ENCODE data around the gene KMT5B.

The KMT5B gene

GRCh38 chr11:68141246-68142027 is 71.7 kb downstream of the KMT5B start:
- H3K36me3 ChIP-seq (ENCODE audit: insufficient read depth, low read length): no peaks in the 10 kb centered on the region
- no peak overlapping the region for H3K4me2 ChIP-seq (ENCODE audit: low read length)
- no peak overlapping the region for H3K9ac ChIP-seq (ENCODE audit: low read depth, low read length)
- peaks cover 8% of the 10 kb centered on the region for H3K27me3 ChIP-seq (ENCODE audit: control insufficient read depth, insufficient read depth, low read length)
- no peaks in the 10 kb centered on the region for H3K4me1 ChIP-seq (ENCODE audit: control insufficient read depth, insufficient read depth, low read length)
- H3K4me3 ChIP-seq (ENCODE audit: low read length): no peak overlapping the region
- H3K9me3 ChIP-seq (replicated peaks; ENCODE audit: low read length): no peaks in the 10 kb centered on the region

- Histone ChIP-seq H3K9ac (ENCODE audit: low read depth, low read length) (no peak overlapping the region), H3K4me3 (ENCODE audit: low read length) (no peak overlapping the region), H3K4me1 (ENCODE audit: control insufficient read depth, insufficient read depth, low read length) (no peaks in the 10 kb centered on the region), H3K27me3 (ENCODE audit: control insufficient read depth, insufficient read depth, low read length) (peaks cover 8% of the 10 kb centered on the region), H3K36me3 (ENCODE audit: insufficient read depth, low read length) (no peaks in the 10 kb centered on the region), H3K4me2 (ENCODE audit: low read length) (no peak overlapping the region), H3K9me3 (replicated peaks; ENCODE audit: low read length) (no peaks in the 10 kb centered on the region)
Measured at GRCh38 chr11:68140496-68141245, 72.4 kb downstream of the KMT5B start.

GRCh38 chr11:68138237-68138636 is 74.9 kb downstream of the KMT5B start:
- H3K27me3 ChIP-seq (ENCODE audit: control insufficient read depth, insufficient read depth, low read length): peaks cover 8% of the 10 kb centered on the region
- no peak overlapping the region for H3K4me2 ChIP-seq (ENCODE audit: low read length)
- H3K4me1 ChIP-seq (ENCODE audit: control insufficient read depth, insufficient read depth, low read length): no peaks in the 10 kb centered on the region
- H3K9ac ChIP-seq (ENCODE audit: low read depth, low read length): no peak overlapping the region
- H3K4me3 ChIP-seq (ENCODE audit: low read length): no peak overlapping the region
- no peaks in the 10 kb centered on the region for H3K36me3 ChIP-seq (ENCODE audit: insufficient read depth, low read length)
- H3K9me3 ChIP-seq (replicated peaks; ENCODE audit: low read length): no peaks in the 10 kb centered on the region

GRCh38 chr11:68137833-68138232 is 75.3 kb downstream of the KMT5B start:
- Histone ChIP-seq H3K4me3 (ENCODE audit: low read length) (no peak overlapping the region), H3K4me2 (ENCODE audit: low read length) (no peak overlapping the region), H3K9ac (ENCODE audit: low read depth, low read length) (no peak overlapping the region), H3K27me3 (ENCODE audit: control insufficient read depth, insufficient read depth, low read length) (peaks cover 8% of the 10 kb centered on the region), H3K4me1 (ENCODE audit: control insufficient read depth, insufficient read depth, low read length) (no peaks in the 10 kb centered on the region), H3K9me3 (replicated peaks; ENCODE audit: low read length) (no peaks in the 10 kb centered on the region), H3K36me3 (ENCODE audit: insufficient read depth, low read length) (no peaks in the 10 kb centered on the region)

GRCh38 chr11:68136866-68137265 is 76.2 kb downstream of the KMT5B start:
- H3K9me3 ChIP-seq (replicated peaks; ENCODE audit: low read length): peaks cover 4% of the 10 kb centered on the region
- H3K4me2 ChIP-seq (ENCODE audit: low read length): no peak overlapping the region
- H3K36me3 ChIP-seq (ENCODE audit: insufficient read depth, low read length): no peaks in the 10 kb centered on the region
- H3K4me1 ChIP-seq (ENCODE audit: control insufficient read depth, insufficient read depth, low read length): no peaks in the 10 kb centered on the region
- H3K27me3 ChIP-seq (ENCODE audit: control insufficient read depth, insufficient read depth, low read length): peaks cover 8% of the 10 kb centered on the region
- H3K9ac ChIP-seq (ENCODE audit: low read depth, low read length): no peak overlapping the region
- H3K4me3 ChIP-seq (ENCODE audit: low read length): no peak overlapping the region

- no peak overlapping the region for H3K4me2 ChIP-seq (ENCODE audit: low read length)
- peaks cover 4% of the 10 kb centered on the region for H3K9me3 ChIP-seq (replicated peaks; ENCODE audit: low read length)
- H3K4me3 ChIP-seq (ENCODE audit: low read length): no peak overlapping the region
- peaks cover 8% of the 10 kb centered on the region for H3K27me3 ChIP-seq (ENCODE audit: control insufficient read depth, insufficient read depth, low read length)
- no peak overlapping the region for H3K9ac ChIP-seq (ENCODE audit: low read depth, low read length)
- no peaks in the 10 kb centered on the region for H3K4me1 ChIP-seq (ENCODE audit: control insufficient read depth, insufficient read depth, low read length)
- no peaks in the 10 kb centered on the region for H3K36me3 ChIP-seq (ENCODE audit: insufficient read depth, low read length)
Measured at GRCh38 chr11:68135161-68135560, 77.9 kb downstream of the KMT5B start.

GRCh38 chr11:68133761-68134160 is 79.3 kb downstream of the KMT5B start:
- Histone ChIP-seq H3K4me2 (ENCODE audit: low read length) (no peak overlapping the region), H3K27me3 (ENCODE audit: control insufficient read depth, insufficient read depth, low read length) (peaks cover 8% of the 10 kb centered on the region), H3K9ac (ENCODE audit: low read depth, low read length) (no peak overlapping the region), H3K4me3 (ENCODE audit: low read length) (no peak overlapping the region), H3K9me3 (replicated peaks; ENCODE audit: low read length) (peaks cover 4% of the 10 kb centered on the region), H3K36me3 (ENCODE audit: insufficient read depth, low read length) (no peaks in the 10 kb centered on the region), H3K4me1 (ENCODE audit: control insufficient read depth, insufficient read depth, low read length) (peaks cover 2% of the 10 kb centered on the region)

GRCh38 chr11:68130121-68130520 is 83.0 kb downstream of the KMT5B start:
- Histone ChIP-seq H3K36me3 (ENCODE audit: insufficient read depth, low read length) (no peaks in the 10 kb centered on the region), H3K4me2 (ENCODE audit: low read length) (no peak overlapping the region), H3K4me1 (ENCODE audit: control insufficient read depth, insufficient read depth, low read length) (peaks cover 5% of the 10 kb centered on the region), H3K4me3 (ENCODE audit: low read length) (no peak overlapping the region), H3K27me3 (ENCODE audit: control insufficient read depth, insufficient read depth, low read length) (no peaks in the 10 kb centered on the region), H3K9me3 (replicated peaks; ENCODE audit: low read length) (peaks cover 4% of the 10 kb centered on the region), H3K9ac (ENCODE audit: low read depth, low read length) (no peak overlapping the region)

- Histone ChIP-seq H3K9me3 (replicated peaks; ENCODE audit: low read length) (peaks cover 4% of the 10 kb centered on the region), H3K4me1 (ENCODE audit: control insufficient read depth, insufficient read depth, low read length) (peaks cover 5% of the 10 kb centered on the region), H3K9ac (ENCODE audit: low read depth, low read length) (no peak overlapping the region), H3K4me2 (ENCODE audit: low read length) (peak overlapping the region; percentile 65), H3K4me3 (ENCODE audit: low read length) (peak overlapping the region; percentile 43), H3K27me3 (ENCODE audit: control insufficient read depth, insufficient read depth, low read length) (peaks cover 4% of the 10 kb centered on the region), H3K36me3 (ENCODE audit: insufficient read depth, low read length) (no peaks in the 10 kb centered on the region)
Measured at GRCh38 chr11:68128682-68129327, 84.3 kb downstream of the KMT5B start.

- peaks cover 4% of the 10 kb centered on the region for H3K27me3 ChIP-seq (ENCODE audit: control insufficient read depth, insufficient read depth, low read length)
- no peaks in the 10 kb centered on the region for H3K36me3 ChIP-seq (ENCODE audit: insufficient read depth, low read length)
- H3K4me2 ChIP-seq (ENCODE audit: low read length): peak overlapping the region; percentile 65
- H3K4me1 ChIP-seq (ENCODE audit: control insufficient read depth, insufficient read depth, low read length): peaks cover 5% of the 10 kb centered on the region
- no peak overlapping the region for H3K9ac ChIP-seq (ENCODE audit: low read depth, low read length)
- H3K4me3 ChIP-seq (ENCODE audit: low read length): peak overlapping the region; percentile 43
- H3K9me3 ChIP-seq (replicated peaks; ENCODE audit: low read length): peaks cover 4% of the 10 kb centered on the region
Measured at GRCh38 chr11:68127714-68128681, 85.1 kb downstream of the KMT5B start.

- Histone ChIP-seq H3K4me2 (ENCODE audit: low read length) (no peak overlapping the region), H3K4me1 (ENCODE audit: control insufficient read depth, insufficient read depth, low read length) (peaks cover 15% of the 10 kb centered on the region), H3K9ac (ENCODE audit: low read depth, low read length) (no peak overlapping the region), H3K36me3 (ENCODE audit: insufficient read depth, low read length) (no peaks in the 10 kb centered on the region), H3K4me3 (ENCODE audit: low read length) (no peak overlapping the region), H3K9me3 (replicated peaks; ENCODE audit: low read length) (no peaks in the 10 kb centered on the region), H3K27me3 (ENCODE audit: control insufficient read depth, insufficient read depth, low read length) (peaks cover 4% of the 10 kb centered on the region)
Measured at GRCh38 chr11:68125164-68125563, 87.9 kb downstream of the KMT5B start.

Data from skeletal muscle satellite cell (primary cell).